K562 (cell line): Measurements from ENCODE around the gene SH3BP5. TPM values are rescaled to one million over a fixed set of nuclear protein-coding genes. Genes with fewer than 3 reads are reported as not detected.

Source experiments
- DPF2 ChIP-seq: fragments of 450-650 bp; IDR thresholded peaks from 2 replicates; pipeline ENCODE4 v1.6.1; 2016
- EP300 ChIP-seq: IDR thresholded peaks from 2 replicates; pipeline ENCODE4 v1.6.1; 2012; ENCODE audit warnings: low read length, improper control_type of control experiment
- FOXM1 ChIP-seq, 2 experiments: fragments of 450-650 bp in 1 of 2; sonication (generic) in 1 of 2; formaldehyde crosslinking in 1 of 2; IDR thresholded peaks; 2 replicates each; pipeline versions ENCODE4 v1.6.1 to v1.9.0; 2017 to 2022; ENCODE audit warnings: low read depth in 2 of 2, mild to moderate bottlenecking in 2 of 2, missing genetic modification reagents in 1 of 2, moderate library complexity in 1 of 2
- HNRNPH1 ChIP-seq: fragments of 200-400 bp; formaldehyde crosslinking; optimal IDR thresholded peaks from 2 replicates; pipeline ENCODE3; 2017; ENCODE audit warnings: low read depth, mild to moderate bottlenecking, low read length, moderate library complexity
- JUND ChIP-seq, 2 experiments: IDR thresholded peaks; 2 replicates in 1 of 2; 3 replicates in 1 of 2; pipeline ENCODE4 v1.6.1; 2011; ENCODE audit warnings: borderline replicate concordance in 2 of 2, low read depth in 2 of 2, low read length in 2 of 2, improper control_type of control experiment in 1 of 2, missing biosample characterization in 1 of 2, missing genetic modification characterization in 1 of 2, missing genetic modification reagents in 1 of 2
- LARP7 ChIP-seq: fragments of 450-650 bp; IDR thresholded peaks from 2 replicates; pipeline ENCODE4 v1.6.1; 2016
- NCOA1 ChIP-seq: fragments of 450-650 bp; IDR thresholded peaks from 2 replicates; pipeline ENCODE4 v1.6.1; 2016; ENCODE audit warnings: low read depth
- NFATC3 ChIP-seq: fragments of 450-650 bp; IDR thresholded peaks from 2 replicates; pipeline ENCODE4 v1.6.1; 2017; ENCODE audit warnings: mild to moderate bottlenecking
- RBM17 ChIP-seq: fragments of 200-400 bp; formaldehyde crosslinking; IDR thresholded peaks from 2 replicates; pipeline ENCODE4 v1.6.1; 2017; ENCODE audit warnings: low read depth, mild to moderate bottlenecking, low read length, borderline replicate concordance
- SAFB ChIP-seq: fragments of 200-400 bp; formaldehyde crosslinking; IDR thresholded peaks from 2 replicates; pipeline ENCODE4 v1.6.1; 2017; ENCODE audit warnings: low read depth, low read length, borderline replicate concordance
- SOX6 ChIP-seq: fragments of 450-650 bp; IDR thresholded peaks from 2 replicates; pipeline ENCODE4 v1.6.1; 2014; ENCODE audit warnings: mild to moderate bottlenecking
- ZBTB7A ChIP-seq: IDR thresholded peaks from 2 replicates; pipeline ENCODE4 v1.6.1; 2011; ENCODE audit warnings: low read depth, mild to moderate bottlenecking, low read length, moderate library complexity, borderline replicate concordance; ENCODE audit not compliant: control insufficient read depth
- ZNF134 ChIP-seq: fragments of 250-450 bp; sonication (Bioruptor Pico); conservative IDR thresholded peaks from 2 replicates; pipeline ENCODE4 v1.4.0; 2020
- ZNF165 ChIP-seq: fragments of 250-450 bp; sonication (Bioruptor Pico); IDR thresholded peaks from 2 replicates; pipeline ENCODE4 v1.4.0; 2020; ENCODE audit warnings: borderline replicate concordance
- ZNF212 ChIP-seq: fragments of 450-650 bp; formaldehyde crosslinking; IDR thresholded peaks from 2 replicates; pipeline ENCODE4 v1.4.0; 2020; ENCODE audit warnings: mild to moderate bottlenecking
- ZNF23 ChIP-seq: fragments of 250-450 bp; sonication (Bioruptor Pico); IDR thresholded peaks from 2 replicates; pipeline ENCODE4 v1.4.0; 2020; ENCODE audit warnings: mild to moderate bottlenecking
- ZNF263 ChIP-seq: sonication (generic); formaldehyde crosslinking; IDR thresholded peaks from 2 replicates; pipeline ENCODE4 v1.8.0; 2022; ENCODE audit warnings: mild to moderate bottlenecking, missing genetic modification reagents, borderline replicate concordance
- ZNF699 ChIP-seq: fragments of 250-450 bp; sonication (Bioruptor Pico); IDR thresholded peaks from 2 replicates; pipeline ENCODE4 v1.8.0; 2021; ENCODE audit warnings: mild to moderate bottlenecking, moderate library complexity; ENCODE audit not compliant: insufficient replicate concordance
- ZNF707 ChIP-seq: fragments of 250-450 bp; sonication (Bioruptor Pico); conservative IDR thresholded peaks from 2 replicates; pipeline ENCODE4 v1.8.0; 2022; ENCODE audit warnings: inconsistent platforms, mild to moderate bottlenecking, moderate library complexity
- polyA plus RNA-seq, 8 experiments: library from polyadenylated mRNA; depleted of rRNA in 4 of 8; stranded (reverse) in 5 of 8; unstranded in 3 of 8; fragments of >200 nt; fragmentation: Nextera tagmentation in 2 of 8; fragmentation: Illumina TruSeq in 1 of 8; extraction: Ambion mirVana in 2 of 8; extraction: Trizol in 1 of 8; gene quantifications; 2 replicates each; pipeline versions ENCODE4 v1.2.1 to v1.2.3, GENCODE V29; 2011 to 2014; ENCODE audit warnings: inconsistent platforms in 1 of 8, missing spikeins in 1 of 8
- total RNA-seq, 7 experiments: library from RNA; depleted of rRNA in 6 of 7; stranded (reverse); fragments of >200 nt in 6 of 7; fragmentation: Illumina TruSeq in 2 of 7; extraction: Trizol in 2 of 7; gene quantifications; 2 replicates each; pipeline versions ENCODE4 v1.2.1 to v1.2.3, GENCODE V29; 2011 to 2021; ENCODE audit warnings: low replicate concordance in 1 of 7
- TF ChIP-seq, protein P1 (sequence below): fragments of 250-450 bp; sonication (Bioruptor Pico); IDR thresholded peaks from 2 replicates; pipeline ENCODE4 v1.8.0; 2021; ENCODE audit warnings: moderate library complexity, mild to moderate bottlenecking, inconsistent platforms
- TF ChIP-seq, protein P2 (sequence below): fragments of 450-650 bp; IDR thresholded peaks from 2 replicates; pipeline ENCODE4 v1.6.1; 2016; ENCODE audit warnings: borderline replicate concordance
- TF ChIP-seq, protein P3 (sequence below), 2 experiments: IDR thresholded peaks; 2 replicates each; pipeline ENCODE4 v1.6.1; 2012; ENCODE audit warnings: improper control_type of control experiment in 2 of 2, low read depth in 2 of 2, low read length in 2 of 2, borderline replicate concordance in 1 of 2
- TF ChIP-seq, protein P4 (sequence below): fragments of 250-450 bp; sonication (Bioruptor Pico); IDR thresholded peaks from 2 replicates; pipeline ENCODE4 v1.5.1; 2021; ENCODE audit warnings: mild to moderate bottlenecking

The SH3BP5 gene
- total and polyA plus RNA-seq, 9 of the 15 experiments (the other 6 are each of a cell fraction or from before 2014, with no cell fraction given): 2.9 to 29.0 (median 14.9) TPM

DNA sequence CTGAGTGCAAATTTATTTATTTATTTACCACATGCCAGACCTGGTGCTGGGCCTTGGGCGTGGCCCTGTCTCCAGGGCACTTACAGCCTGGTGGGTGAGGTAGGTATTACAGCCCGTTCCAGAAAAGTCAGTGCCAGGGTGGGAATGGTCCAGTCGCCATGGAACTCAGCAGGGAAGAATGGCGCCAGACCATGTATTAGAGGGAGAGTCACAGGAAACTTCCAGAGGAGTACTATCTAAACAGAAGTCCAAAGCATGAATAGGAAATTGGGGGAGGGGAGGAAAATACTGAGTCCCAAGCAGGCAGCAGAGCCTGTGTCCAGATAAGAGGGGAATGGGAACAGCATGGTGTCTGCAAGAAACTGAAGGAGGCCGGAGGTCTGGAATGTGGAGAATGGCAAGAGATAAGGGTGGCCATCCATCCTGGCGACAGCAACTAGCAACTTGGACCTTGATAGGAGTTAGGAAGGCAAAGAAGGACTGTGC lies 27.0 kb downstream of the SH3BP5 start (continued):
- TF ChIP-seq FOXM1 (IDR thresholded peaks at IDR 0.05; ENCODE audit: low read depth) (peak; percentile 81; the same call in 1 of the 2 replicates), FOXM1 (CRISPR knock-in tag; IDR thresholded peaks at IDR 0.05; ENCODE audit: low read depth) (no peak), ZNF134 (CRISPR knock-in tag) (no peak; the same call in 1 of the 2 replicates), NCOA1 (peak; percentile 85), JUND (IDR thresholded peaks at IDR 0.05; ENCODE audit: borderline replicate concordance, low read depth, low read length) (peak; percentile 79; the same call in 1 of the 2 replicates), JUND (tag; IDR thresholded peaks at IDR 0.05; ENCODE audit: borderline replicate concordance, low read depth, low read length) (peak; percentile 64; the same call in 2 of the 3 replicates), ZNF165 (CRISPR knock-in tag) (no peak), NFATC3 (0 out of 2 replicates have a peak, but pooled peaks have one; percentile 44), SOX6 (peak; percentile 86), ZNF707 (CRISPR knock-in tag) (0 out of 2 replicates have a peak, but pooled peaks have one; percentile 33), SAFB (no peak), HNRNPH1 (no peak), DPF2 (peak; percentile 98), ZNF263 (CRISPR knock-in tag) (no peak), ZNF23 (CRISPR knock-in tag) (no peak), EP300 (peak; percentile 93), ZBTB7A (no peak), RBM17 (no peak), LARP7 (0 out of 2 replicates have a peak, but pooled peaks have one; percentile 14), ZNF212 (CRISPR knock-in tag) (no peak), ZNF699 (no peak)
- TF ChIP-seq, protein P1, sequence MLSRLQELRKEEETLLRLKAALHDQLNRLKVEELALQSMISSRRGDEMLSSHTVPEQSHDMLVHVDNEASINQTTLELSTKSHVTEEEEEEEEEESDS (CRISPR knock-in tag): no peak
- TF ChIP-seq, protein P2, sequence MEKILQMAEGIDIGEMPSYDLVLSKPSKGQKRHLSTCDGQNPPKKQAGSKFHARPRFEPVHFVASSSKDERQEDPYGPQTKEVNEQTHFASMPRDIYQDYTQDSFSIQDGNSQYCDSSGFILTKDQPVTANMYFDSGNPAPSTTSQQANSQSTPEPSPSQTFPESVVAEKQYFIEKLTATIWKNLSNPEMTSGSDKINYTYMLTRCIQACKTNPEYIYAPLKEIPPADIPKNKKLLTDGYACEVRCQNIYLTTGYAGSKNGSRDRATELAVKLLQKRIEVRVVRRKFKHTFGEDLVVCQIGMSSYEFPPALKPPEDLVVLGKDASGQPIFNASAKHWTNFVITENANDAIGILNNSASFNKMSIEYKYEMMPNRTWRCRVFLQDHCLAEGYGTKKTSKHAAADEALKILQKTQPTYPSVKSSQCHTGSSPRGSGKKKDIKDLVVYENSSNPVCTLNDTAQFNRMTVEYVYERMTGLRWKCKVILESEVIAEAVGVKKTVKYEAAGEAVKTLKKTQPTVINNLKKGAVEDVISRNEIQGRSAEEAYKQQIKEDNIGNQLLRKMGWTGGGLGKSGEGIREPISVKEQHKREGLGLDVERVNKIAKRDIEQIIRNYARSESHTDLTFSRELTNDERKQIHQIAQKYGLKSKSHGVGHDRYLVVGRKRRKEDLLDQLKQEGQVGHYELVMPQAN: no peak
- TF ChIP-seq, protein P3, sequence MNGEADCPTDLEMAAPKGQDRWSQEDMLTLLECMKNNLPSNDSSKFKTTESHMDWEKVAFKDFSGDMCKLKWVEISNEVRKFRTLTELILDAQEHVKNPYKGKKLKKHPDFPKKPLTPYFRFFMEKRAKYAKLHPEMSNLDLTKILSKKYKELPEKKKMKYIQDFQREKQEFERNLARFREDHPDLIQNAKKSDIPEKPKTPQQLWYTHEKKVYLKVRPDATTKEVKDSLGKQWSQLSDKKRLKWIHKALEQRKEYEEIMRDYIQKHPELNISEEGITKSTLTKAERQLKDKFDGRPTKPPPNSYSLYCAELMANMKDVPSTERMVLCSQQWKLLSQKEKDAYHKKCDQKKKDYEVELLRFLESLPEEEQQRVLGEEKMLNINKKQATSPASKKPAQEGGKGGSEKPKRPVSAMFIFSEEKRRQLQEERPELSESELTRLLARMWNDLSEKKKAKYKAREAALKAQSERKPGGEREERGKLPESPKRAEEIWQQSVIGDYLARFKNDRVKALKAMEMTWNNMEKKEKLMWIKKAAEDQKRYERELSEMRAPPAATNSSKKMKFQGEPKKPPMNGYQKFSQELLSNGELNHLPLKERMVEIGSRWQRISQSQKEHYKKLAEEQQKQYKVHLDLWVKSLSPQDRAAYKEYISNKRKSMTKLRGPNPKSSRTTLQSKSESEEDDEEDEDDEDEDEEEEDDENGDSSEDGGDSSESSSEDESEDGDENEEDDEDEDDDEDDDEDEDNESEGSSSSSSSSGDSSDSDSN (IDR thresholded peaks at IDR 0.05; ENCODE audit: borderline replicate concordance in 1 of 2, low read depth in 2 of 2, low read length in 2 of 2): peak in 1 of 2 experiments; percentile 39; a peak in 1 of 4 replicates
- TF ChIP-seq, protein P4, sequence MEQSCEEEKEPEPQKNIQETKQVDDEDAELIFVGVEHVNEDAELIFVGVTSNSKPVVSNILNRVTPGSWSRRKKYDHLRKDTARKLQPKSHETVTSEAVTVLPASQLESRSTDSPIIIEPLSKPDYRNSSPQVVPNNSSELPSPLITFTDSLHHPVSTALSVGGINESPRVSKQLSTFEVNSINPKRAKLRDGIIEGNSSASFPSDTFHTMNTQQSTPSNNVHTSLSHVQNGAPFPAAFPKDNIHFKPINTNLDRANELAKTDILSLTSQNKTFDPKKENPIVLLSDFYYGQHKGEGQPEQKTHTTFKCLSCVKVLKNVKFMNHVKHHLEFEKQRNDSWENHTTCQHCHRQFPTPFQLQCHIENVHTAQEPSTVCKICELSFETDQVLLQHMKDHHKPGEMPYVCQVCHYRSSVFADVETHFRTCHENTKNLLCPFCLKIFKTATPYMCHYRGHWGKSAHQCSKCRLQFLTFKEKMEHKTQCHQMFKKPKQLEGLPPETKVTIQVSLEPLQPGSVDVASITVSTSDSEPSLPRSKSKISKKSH (CRISPR knock-in tag): no peak
